NCI-H1417 (cell line): ENCODE results near the gene TTLL10.

Experiments used
- DNase-seq, 3 experiments: peaks; one replicate each; lab custom pipeline; 2025; lab: John Stamatoyannopoulos, UW

The TTLL10 gene

DNA sequence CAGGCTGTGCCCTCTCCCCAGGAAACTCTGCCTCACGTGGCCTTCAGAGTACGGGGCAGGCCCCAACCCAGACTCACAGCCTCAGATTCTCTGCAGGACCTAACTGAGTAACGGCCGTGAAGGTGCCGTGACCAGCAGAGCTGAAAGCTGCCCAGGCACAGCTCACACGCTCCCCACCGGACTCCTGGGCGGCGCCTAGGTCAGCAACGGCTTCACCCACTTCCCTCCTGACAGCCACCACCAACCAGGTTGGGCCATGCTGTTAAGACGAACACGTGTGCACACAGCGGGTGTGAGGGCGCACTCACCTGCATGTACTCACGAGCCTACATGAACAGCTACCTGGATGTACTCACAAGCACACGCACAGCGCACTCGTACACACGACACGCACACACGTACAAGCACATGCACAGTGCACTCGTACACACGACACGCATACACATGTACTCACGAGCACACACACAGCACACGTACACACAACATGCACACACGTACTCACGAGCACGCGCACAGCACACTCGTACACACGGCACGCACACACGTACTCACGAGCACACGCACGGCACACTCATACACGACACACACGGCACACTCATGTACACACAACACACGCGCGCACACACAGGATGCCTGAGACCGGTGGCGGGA, 49.0 kb downstream of the TTLL10 start:
- DNase-seq, result no peak

DNA sequence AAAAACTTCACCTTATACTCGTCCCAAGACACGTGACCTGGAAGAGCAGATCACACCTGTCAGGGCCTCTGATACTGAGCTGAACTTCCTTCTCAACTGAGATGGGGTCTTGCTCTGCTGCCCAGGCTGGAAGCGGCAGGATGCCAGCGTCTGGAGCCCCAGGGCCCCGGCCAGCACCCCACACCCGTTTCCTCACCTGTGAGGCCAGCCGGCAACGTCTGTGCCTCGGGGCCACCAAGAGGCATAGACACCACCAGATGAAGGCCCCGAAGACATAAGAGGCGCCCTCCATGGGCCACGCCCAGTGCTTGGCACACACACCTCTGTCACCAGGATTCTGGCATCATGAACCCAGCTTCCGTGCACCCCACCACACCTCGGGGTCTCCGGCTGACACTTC, 49.6 kb downstream of the TTLL10 start:
- DNase-seq, result no peak

DNA sequence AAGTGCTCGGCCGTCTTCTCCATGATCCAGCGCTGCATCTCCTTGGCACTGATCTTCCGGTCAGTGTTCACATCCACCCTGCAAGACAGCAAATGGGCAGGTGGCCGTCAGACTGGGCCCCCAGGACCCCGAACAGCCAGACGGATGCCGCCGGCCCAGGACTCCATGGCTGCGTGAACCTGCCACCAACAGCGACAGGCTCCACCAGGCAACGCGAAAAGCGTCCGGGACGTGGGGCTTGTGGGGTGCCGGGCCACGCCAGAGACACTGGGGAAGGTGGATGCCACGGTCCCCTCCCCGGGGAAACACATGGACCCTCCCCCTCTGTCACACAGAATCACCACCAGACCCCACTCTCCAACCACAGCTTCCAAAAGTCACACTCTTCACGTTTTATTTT, 50.2 kb downstream of the TTLL10 start:
- DNase-seq, result no peak

DNA sequence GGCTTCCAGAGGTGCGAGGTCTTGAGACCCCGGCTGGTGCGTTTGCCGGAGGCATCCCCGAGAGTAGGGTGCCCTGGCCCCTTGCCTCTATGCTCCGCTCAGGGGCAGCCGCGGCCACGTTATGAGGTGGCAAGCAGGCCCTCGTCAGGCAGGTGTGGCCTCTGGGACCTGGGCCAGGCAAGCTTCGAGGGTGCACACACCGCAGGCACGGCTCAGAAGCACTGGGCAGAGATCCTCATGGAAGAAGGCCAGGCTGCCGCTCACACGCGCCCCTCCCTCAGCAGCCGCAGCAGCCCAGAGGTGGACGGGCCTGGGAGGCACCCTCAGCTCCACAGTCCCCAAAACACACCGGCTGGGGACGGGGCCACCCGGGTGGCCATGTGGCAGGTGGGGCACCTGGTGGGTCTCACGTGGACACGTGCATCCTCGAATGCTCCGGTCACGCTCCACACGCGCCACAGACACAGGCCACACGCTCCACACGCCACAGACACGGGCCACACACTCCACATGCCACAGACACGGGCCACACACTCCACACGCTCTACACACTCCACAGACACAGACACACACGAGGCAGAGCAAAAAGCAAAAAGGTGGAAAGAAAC, 51.7 kb downstream of the TTLL10 start:
- DNase-seq, result no peak

DNA sequence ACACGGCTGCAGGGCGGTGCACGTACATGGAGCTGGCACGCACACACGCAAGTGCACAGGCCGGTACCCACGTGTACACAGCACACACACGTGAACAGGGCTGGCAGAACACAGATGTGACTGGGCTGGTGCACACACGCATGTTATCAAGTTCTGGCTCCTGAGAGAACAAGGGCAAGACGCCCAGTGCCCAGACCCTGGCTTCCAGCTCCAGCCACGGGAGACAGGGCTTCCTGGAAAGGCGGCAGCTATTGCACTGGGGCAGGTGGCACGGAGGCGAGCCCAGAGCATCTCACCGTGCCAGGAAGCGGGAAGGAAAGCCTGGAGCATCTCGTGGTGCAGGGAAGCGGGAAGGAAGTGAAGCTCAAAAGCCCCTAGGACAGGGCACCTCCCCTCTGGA, 52.2 kb downstream of the TTLL10 start:
- DNase-seq, result no peak

DNA sequence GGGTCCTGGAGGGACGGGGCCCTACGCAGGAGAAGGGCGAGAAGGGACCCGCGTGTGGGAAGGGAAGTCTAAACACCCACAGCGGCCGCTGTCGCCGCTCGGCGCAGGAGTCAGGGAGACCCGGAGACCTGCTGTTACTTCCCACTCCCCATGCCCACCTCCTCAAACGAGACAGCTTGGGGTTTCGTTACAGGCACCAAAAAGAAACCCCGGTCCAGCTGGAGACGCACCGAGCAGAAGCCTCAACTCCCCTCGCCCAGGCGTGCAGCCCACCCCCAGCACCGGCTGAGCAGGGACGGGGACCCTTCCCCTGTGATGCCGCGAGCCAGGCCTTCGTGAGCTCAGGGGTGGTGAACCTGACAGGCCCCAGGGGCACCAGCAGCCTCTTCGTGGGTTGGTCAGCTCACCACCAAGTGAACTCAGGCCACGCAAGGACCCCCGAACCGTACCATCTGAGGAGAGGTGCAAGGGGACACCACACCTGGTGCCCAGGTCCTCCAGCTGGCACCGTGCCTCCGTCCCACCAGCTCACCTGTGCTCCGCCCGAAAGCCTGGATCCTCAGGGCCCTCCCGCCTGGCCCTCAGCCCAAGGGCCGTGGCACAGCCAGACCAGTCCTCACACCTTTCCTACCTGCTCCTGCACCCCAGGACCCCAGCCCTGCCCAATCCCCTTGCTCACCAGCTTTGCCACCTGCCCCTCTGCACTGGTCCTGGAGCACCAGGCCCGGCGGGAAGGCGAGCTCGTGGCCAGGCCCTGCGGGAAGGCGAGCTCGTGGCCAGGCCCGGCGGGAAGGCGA, 53.1 kb downstream of the TTLL10 start:
- DNase-seq, result no peak

DNA sequence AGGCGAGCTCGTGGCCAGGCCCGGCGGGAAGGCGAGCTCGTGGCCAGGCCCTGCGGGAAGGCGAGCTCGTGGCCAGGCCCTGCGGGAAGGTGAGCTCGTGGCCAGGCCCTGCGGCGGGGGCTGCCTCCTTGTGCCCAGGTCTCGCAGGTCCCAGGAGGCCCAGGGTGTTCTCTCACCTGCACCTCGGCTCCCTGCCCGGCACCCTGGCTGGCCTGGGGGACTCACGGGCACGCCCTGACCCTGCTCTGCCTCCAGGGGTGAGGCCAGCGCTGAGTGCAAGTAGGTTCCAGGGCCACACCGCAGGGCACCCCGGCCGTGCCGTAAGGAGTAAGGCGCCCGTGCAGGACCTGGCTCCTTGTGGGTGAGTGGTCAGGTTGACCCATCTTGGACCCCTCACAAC, 53.7 kb downstream of the TTLL10 start:
- DNase-seq, result no peak

DNA sequence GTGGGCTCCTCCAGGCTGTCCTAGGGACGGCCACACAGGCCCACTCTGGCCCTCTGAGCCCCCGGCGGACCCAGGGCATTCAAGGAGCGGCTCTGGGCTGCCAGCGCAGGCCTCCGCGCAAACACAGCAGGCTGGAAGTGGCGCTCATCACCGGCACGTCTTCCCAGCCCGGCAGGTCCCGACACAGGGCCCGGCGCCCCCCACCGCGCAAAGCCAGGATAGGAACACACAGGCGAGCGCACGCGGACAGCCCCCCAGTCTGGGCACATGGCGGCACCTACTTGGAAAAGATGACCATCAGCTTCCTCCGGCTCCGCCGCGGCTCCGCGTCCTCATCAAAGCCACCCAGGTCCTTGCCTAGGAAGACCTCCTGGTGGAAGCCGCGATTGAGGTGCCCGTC, 54.5 kb downstream of the TTLL10 start:
- no peak for DNase-seq

DNA sequence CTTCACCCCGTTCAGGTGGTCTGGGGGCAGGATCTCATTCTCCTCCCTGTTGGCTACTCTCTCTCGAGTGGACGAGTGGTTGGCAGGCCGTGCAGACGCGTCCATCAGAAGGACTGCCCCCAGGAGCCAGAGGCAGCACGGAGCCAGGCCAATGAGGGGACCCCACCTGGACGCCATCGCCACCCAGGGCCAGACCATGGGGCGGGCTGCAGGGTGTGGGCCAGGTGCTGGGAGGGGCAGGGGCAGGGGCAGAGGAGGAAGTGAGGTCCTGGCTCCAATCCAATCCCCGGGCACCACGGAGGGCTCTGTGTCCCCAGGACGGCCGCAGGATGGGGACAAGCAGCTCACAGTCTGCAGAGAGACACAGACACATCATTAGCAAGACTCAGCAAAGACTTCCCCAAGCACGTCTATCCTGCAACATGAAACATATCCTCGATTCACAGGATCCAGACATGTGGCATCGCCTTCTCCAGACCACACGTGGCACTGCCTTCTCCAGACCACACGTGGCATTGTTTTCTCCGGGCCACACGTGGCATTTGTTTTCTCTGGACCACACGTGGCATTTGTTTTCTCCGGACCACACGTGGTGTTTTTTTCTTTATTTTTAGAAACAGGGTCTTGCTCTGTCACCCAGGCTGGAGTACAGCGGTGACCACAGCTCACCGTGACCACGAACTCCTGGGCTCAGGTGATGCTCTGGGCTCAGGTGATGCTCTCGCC, 55.1 kb downstream of the TTLL10 start:
- no peak for DNase-seq

DNA sequence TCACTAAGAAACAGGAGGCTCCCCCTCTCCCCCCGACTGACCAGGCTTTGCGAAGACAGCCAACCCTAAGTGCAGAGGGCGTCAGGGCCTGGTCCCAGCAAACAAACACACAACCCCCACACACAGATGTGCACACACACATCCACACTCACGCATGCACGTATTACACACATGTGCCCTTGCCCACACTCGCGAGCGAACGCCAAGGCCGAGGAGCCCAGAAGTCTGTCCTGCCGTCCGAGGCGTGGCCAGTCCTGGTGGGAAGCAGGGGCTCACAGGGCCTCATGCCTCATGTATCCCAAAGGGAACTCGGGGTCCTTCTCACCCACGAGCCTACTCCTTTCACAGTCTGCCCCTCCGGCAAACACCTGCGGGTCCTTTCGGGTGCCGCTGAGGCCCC, 56.1 kb downstream of the TTLL10 start:
- DNase-seq, result no peak

DNA sequence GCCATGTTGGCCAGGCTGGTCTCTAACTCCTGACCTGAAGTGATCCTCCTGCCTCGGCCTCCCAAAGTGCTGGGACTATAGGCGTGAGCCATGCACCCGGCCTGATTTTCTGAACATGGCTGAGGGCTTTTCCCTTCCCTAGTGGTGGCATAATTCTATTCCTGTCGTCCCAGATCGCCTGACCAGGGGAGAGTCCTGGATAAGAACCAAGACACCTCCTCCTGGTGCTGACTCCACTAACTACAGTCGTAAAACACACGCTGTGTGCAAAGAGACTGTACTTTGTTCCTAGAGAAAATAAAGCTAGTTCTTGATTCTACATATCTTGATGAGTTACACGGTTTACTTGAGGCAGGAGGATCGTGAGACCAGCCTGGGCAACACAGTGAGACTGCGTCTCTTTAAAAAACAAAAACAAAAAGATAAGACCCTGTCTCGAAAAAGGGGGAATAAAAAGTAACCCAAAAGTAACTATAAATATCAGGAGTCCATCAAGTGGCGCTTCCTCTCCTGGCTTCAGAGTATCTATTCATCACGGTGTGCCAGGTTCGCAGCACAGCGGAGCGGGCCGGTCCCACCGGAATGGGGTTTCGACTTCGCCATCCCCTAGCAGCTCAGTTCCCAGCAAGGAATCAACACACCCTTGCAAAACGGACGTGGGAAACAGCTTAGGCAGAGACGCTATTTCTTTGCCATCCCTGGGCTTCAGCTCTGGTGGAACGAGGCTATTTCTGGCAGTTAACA, 57.1 kb downstream of the TTLL10 start:
- DNase-seq, result peak in 1 of 3 experiments; percentile 26

DNA sequence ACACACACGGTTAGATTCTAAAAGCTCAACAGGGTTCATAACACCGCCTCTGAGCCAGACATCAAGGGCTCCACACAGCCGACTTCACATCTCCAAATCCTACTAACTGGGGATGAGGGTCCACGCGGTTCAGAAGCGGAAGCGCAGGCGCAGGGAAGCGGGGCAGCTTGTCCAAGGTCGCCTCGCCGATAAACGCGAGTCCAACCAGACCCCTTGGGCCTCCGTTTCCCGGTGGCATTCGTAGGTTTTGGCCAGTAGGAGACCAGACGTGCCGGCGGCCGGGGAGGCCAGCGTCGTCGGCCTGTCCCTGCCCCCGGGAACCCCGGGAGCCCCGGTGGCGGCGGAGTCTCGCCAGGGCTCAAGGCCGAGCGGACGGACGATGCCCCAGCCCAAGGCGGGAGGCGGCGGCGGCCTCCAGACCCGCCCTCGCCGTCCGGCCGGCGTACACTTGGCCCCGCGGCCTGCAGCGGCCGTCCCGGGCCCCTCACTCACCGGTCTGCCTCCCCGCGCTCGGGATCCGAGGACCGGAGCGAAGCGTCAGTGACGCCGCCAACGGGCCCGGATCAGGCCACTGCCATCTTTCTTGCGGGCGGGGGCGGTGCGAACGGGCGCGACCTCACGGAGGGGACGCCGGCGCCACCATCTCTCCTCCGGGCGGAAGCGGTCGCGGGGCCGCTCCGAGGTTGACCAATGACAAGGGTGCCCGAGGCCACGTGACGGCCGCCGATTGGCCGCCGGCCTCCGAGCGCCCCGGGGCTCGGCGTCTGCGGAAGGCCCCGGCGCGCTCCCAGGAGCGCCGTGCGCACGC, 57.9 kb downstream of the TTLL10 start, which contains the start of gene SDF4:
SDF4 (minus strand) TSS at position 602 of the 808 bp plus-strand sequence. CDS start 3,229 bp downstream, outside the sequence.
- DNase-seq, result peak; percentile 96 to 98 (median 97)

DNA sequence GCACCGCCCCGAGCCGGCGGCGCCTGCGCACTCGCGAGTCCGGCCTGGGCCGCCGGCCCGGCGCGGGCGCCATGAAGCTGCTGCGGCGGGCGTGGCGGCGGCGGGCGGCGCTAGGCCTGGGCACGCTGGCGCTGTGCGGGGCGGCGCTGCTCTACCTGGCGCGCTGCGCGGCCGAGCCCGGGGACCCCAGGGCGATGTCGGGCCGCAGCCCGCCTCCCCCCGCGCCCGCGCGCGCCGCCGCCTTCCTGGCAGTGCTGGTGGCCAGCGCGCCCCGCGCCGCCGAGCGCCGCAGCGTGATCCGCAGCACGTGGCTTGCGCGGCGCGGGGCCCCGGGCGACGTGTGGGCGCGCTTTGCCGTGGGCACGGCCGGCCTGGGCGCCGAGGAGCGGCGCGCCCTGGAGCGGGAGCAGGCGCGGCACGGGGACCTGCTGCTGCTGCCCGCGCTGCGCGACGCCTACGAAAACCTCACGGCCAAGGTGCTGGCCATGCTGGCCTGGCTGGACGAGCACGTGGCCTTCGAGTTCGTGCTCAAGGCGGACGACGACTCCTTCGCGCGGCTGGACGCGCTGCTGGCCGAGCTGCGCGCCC, 58.6 kb downstream of the TTLL10 start, which contains the start of gene B3GALT6:
B3GALT6 (plus strand) TSS at position 30 of the 588 bp plus-strand sequence; CDS start at position 72, 42 bp downstream.
- DNase-seq, result peak in 2 of 3 experiments; percentile 64 to 80

DNA sequence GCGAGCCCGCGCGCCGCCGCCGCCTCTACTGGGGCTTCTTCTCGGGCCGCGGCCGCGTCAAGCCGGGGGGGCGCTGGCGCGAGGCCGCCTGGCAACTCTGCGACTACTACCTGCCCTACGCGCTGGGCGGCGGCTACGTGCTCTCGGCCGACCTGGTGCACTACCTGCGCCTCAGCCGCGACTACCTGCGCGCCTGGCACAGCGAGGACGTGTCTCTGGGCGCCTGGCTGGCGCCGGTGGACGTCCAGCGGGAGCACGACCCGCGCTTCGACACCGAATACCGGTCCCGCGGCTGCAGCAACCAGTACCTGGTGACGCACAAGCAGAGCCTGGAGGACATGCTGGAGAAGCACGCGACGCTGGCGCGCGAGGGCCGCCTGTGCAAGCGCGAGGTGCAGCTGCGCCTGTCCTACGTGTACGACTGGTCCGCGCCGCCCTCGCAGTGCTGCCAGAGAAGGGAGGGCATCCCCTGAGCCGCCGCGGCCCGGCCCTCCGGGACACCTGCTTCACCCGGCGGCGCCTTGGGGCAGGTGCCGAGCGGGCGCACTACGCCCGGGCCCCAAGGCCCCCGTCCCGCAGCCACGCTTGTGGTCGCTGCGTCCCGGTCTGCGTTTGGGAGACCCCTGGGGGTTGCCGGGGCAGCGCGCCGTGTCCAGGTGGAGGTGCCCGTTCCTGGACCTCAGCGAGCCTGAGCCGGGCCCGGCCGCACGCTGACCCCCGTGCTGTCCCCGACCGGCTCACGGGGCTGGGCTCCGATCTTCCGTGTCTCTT, 59.3 kb downstream of the TTLL10 start:
- DNase-seq, result peak in 2 of 3 experiments; percentile 46 to 68

DNA sequence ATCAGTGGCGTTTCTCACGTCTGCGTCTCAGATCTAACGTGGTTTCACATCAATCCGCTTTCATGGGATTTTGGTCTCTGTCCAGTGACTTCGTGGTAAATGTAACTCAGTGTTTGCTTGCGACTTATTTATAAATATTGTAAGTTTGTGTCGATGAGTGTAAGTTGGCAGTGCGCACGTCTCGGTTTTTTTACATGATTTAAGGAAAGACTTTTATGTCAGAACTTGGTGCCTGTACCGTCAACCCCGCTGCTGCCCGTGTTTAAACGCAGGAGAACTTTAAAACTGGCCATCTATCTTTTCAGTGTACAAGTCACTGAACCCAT, 59.9 kb downstream of the TTLL10 start:
- no peak for DNase-seq

DNA sequence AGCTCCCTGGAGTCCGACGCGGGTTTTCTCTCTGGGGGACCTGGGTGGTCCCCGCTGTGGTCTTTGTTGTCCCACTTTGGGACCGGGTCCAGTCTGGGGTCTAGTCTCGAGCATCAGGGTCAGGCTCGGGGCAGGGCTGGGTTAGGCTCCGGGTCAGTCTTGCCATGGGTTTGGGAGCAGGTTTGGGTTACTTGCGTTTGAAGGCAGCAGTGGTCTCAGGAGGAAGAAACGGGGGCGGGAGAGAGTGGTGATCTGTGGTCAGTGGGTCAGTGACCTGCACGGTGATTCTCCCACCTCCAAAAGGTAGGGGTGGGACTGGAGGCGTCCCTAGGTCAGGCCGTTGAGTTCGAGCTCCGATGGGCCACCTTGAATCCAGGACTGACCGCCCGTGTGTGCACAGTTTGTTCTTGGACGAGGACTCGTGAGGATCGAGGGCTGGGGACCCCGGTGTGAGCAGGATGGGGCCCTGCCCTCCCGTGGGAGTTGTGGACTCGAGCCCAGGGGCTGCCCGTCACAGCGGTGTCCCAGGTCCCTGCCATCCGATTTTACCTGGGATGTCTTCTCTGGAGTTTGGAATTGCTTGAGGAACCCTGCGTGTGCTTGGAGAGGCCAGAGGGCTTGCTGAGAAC, 60.6 kb downstream of the TTLL10 start:
- DNase-seq, result no peak

DNA sequence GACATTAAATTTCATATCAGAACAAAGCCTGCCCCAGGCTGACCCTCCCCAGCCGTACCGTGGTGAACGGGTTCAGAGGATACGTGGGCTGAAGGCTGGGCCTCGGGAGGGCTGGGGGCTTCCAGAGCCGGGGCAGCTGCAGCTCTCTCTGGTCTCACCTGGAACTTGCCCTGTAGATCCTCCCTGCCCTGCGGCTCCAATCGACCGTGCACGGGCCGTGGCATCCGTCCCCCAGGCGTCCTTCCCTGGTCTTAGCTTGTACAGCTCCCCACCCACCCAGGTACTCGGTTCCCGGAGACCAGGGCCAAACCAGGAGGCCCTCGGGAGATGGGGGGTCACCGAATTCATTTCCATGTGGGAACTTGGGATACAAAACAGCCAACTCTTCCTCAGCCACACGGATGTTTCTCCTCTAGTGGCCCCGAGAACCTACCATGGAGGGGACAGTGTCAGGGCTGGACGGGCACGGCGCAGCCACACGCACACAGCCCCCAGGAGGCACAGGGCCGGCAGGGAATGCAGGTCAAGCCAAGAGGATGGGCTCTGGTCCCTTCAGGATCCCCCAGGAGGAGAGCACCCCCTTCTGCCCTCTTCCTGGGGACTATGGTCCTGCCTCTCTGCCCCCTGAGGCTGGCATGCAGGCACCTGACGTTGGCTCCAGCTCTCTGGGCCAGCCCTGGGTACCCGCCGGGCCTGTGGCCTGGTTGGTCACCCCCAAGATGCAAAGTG, 61.5 kb downstream of the TTLL10 start:
- DNase-seq, result no peak

DNA sequence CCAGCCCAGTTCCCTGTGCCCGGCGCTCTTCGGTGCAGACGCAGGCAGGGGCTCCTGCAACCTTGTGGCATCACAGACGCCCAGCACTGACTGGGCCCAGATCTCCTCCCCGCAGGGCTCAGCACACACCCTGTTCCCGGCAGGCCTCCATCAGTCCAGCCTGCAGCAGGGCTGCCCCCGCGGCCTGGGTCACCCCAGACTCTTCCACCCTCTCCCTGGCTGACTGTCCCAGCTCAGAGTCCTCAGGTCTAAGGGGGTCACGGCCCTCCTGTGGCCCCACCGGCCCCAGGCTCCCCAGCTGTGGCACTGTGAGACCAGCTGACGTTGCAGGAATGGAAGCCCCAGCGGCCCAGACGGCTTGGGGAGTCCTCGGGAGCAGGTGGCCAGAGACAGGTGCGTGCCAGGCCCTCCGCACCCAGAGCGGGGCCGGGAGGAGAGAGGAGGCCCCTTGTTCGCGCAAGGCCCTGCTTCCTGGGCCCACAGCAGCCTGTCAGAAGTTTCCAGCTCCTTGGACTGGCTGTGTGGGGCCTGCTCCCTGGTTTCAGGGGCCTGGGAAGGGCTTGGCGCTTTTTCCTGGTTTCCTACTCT, 62.6 kb downstream of the TTLL10 start:
- DNase-seq, result no peak
